Panc1 (cell line): Measurements from ENCODE around the gene MEMO1. TPM values are rescaled to one million over a fixed set of nuclear protein-coding genes. Genes with fewer than 3 reads are reported as not detected.
A peak's percentile ranks its signal among the peaks of the same experiment; 100 is the strongest.

ENCODE experiments used
- ATAC-seq: fragments of 200-7000 bp; cut with Tn5 transposase; 2 replicates; pipeline ENCODE4 v1.9.1; 2020; ENCODE audit warnings: mild to moderate bottlenecking, moderate library complexity
- Bru-seq: library from RNA; stranded (reverse); fragments of 400-500 nt; gene quantifications from one replicate; lab custom pipeline; 2021; lab: Mats Ljungman, UMichigan
- BruChase-seq, 2 experiments: library from RNA; stranded (reverse); fragments of 400-500 nt; gene quantifications; one replicate each; lab custom pipeline; 2021; lab: Mats Ljungman, UMichigan
- BruUV-seq: library from RNA; stranded (reverse); fragments of 400-500 nt; replicated peaks from 2 replicates; lab custom pipeline; 2021; lab: Mats Ljungman, UMichigan
- CTCF ChIA-PET: fragments of 300-600 bp; sonication (Branson Sonifier 250); formaldehyde crosslinking; loops from one replicate; lab custom pipeline; 2022; ENCODE audit warnings: antibody characterized with exemption; lab: Charles Lee
- POLR2A ChIA-PET: fragments of 300-600 bp; sonication (Branson Sonifier 250); formaldehyde crosslinking; loops from one replicate; lab custom pipeline; 2022; ENCODE audit warnings: antibody characterized with exemption; lab: Charles Lee
- DNase-seq: peaks from one replicate; pipeline ENCODE4 v3.0.0-alpha.2; 2010; ENCODE audit warnings: low read depth, low spot score
- H3K27ac ChIP-seq: 2 replicates; pipeline ENCODE4 v1.5.1; 2011; ENCODE audit warnings: mild to moderate bottlenecking, low read length, inconsistent platforms
- H3K27me3 ChIP-seq: fragments of 200-500 bp; sonication (Bioruptor generic); 2 replicates; pipeline ENCODE4 v1.6.0; 2014; ENCODE audit warnings: low read length, inconsistent platforms; ENCODE audit not compliant: control insufficient read depth, insufficient read depth
- H3K36me3 ChIP-seq: fragments of 200-500 bp; sonication (Bioruptor generic); 2 replicates; pipeline ENCODE4 v1.5.1; 2014; ENCODE audit warnings: inconsistent platforms, mild to moderate bottlenecking, low read length, moderate library complexity; ENCODE audit not compliant: control insufficient read depth, insufficient read depth
- H3K4me1 ChIP-seq: 2 replicates; pipeline ENCODE4 v1.5.1; 2011; ENCODE audit warnings: inconsistent platforms, mild to moderate bottlenecking, low read length, moderate library complexity; ENCODE audit not compliant: control insufficient read depth, insufficient read depth
- H3K4me3 ChIP-seq, 2 experiments: 2 replicates each; pipeline ENCODE4 v1.5.1; 2011 to 2012; ENCODE audit warnings: low read depth in 2 of 2, low read length in 2 of 2, mild to moderate bottlenecking in 2 of 2, inconsistent platforms in 1 of 2, moderate library complexity in 1 of 2
- H3K9me3 ChIP-seq: fragments of 200-500 bp; sonication (Bioruptor generic); 2 replicates; pipeline ENCODE4 v1.5.1; 2014; ENCODE audit warnings: low read depth, mild to moderate bottlenecking, inconsistent platforms, low read length, moderate library complexity; ENCODE audit not compliant: control insufficient read depth, insufficient read depth
- CTCF ChIP-seq: fragments of 450-650 bp; IDR thresholded peaks from 2 replicates; pipeline ENCODE4 v1.5.1; 2017; ENCODE audit warnings: mild to moderate bottlenecking
- POLR2AphosphoS5 ChIP-seq: IDR thresholded peaks from 2 replicates; pipeline ENCODE4 v1.6.1; 2012; ENCODE audit warnings: mild to moderate bottlenecking, low read depth, low read length, moderate library complexity
- REST ChIP-seq, 2 experiments: IDR thresholded peaks; 2 replicates each; pipeline ENCODE4 v1.6.1; 2011 to 2012; ENCODE audit warnings: low read depth in 2 of 2, control low read depth in 1 of 2, low read length in 1 of 2, mild to moderate bottlenecking in 1 of 2, moderate library complexity in 1 of 2; ENCODE audit not compliant: insufficient read depth in 1 of 2
- SIN3A ChIP-seq: IDR thresholded peaks from 2 replicates; pipeline ENCODE4 v1.6.1; 2012; ENCODE audit warnings: low read depth, mild to moderate bottlenecking, low read length, moderate library complexity, borderline replicate concordance; ENCODE audit not compliant: insufficient read depth
- TCF7L2 ChIP-seq: IDR thresholded peaks from 2 replicates; pipeline ENCODE4 v1.6.1; 2011; ENCODE audit warnings: mild to moderate bottlenecking, low read depth, low read length, inconsistent platforms
- in situ Hi-C: cut with HindIII; loops from 2 replicates; pipeline ENCODE4 v1.10.0; 2016; ENCODE audit warnings: low sequenced_read_pairs, low pct_unique_long_range_greater_than_20kb
- intact Hi-C: fragments of 100-400 bp; cut with micrococcal nuclease; formaldehyde crosslinking; loops from one replicate; pipeline ENCODE4 v1.10.0; 2022; ENCODE audit not compliant: unreplicated experiment
- long read RNA-seq: library from polyadenylated mRNA; unstranded; transcript quantifications from one replicate; pipeline ENCODE4 v2.0.0, GENCODE V29; 2021; ENCODE audit not compliant: unreplicated experiment
- polyA plus RNA-seq: library from polyadenylated mRNA; unstranded; fragments of >200 nt; gene quantifications from one replicate; pipeline ENCODE4 v1.2.1, GENCODE V29; 2012; ENCODE audit warnings: missing spikeins; ENCODE audit not compliant: insufficient read length
- total RNA-seq: library from RNA; stranded (reverse); gene quantifications from one replicate; pipeline ENCODE4 v1.2.1, GENCODE V29; 2021; ENCODE audit not compliant: unreplicated experiment

MEMO1 gene
- total RNA-seq = 60.8 TPM
- polyA plus RNA-seq = 37.2 TPM
- percentile 92 among the genes with signal in this experiment for Bru-seq, nascent RNA
- percentile 86 among the genes with signal in this experiment for BruChase-seq, experiment 1, labeled RNA remaining after a 2-hour chase
- percentile 80 among the genes with signal in this experiment for BruChase-seq, experiment 2, labeled RNA remaining after a 6-hour chase
- long read RNA-seq, full-length matches to known transcripts = 54 of 81 reads
- long read RNA-seq, partial matches to known transcripts = 7 of 81 reads
- long read RNA-seq, other reads (novel, unspliced or antisense) = 20 of 81 reads

- intact Hi-C loops (no loop called here), in situ Hi-C loops (no loop called here)
- ChIA-PET POLR2A (interaction anchor here (0.6 to 0.7 kb wide), 2 partner anchors 11 to 218 kb away, joined by 3 to 8 read pairs; no protein-coding TSS in a partner anchor), CTCF (no interaction called here)
- Histone ChIP-seq H3K36me3 (no peaks in the 10 kb centered on the region; the same call in 1 of the 2 replicates), H3K9me3 (no peaks in the 10 kb centered on the region), H3K27me3 (no peaks in the 10 kb centered on the region), H3K27ac (peak within 1 kb of the TSS; percentile 100), H3K4me1 (peaks cover 23% of the 10 kb centered on the region), H3K4me3 (peak within 1 kb of the TSS; percentile 88 to 96)
- DNase-seq (peak; percentile 77), ATAC-seq (peak; percentile 89)
- BruUV-seq = no TSS peak
- TF ChIP-seq POLR2AphosphoS5 = peak; percentile 93
- 0 out of 2 replicates have a peak, but pooled peaks have one; percentile 64 for TF ChIP-seq SIN3A
- no peak for TF ChIP-seq CTCF
- peak in 1 of 2 experiments; percentile 55; a peak in 1 of 4 replicates for TF ChIP-seq REST (IDR thresholded peaks at IDR 0.05; ENCODE audit: insufficient read depth in 1 of 2, low read depth in 2 of 2, low read length in 1 of 2)
- TF ChIP-seq TCF7L2 = no peak
These were observed at the start of gene MEMO1 for GRCh38 chr2:32010670-32011484. MEMO1 (minus strand) TSS chr2:32011008; CDS start chr2:32010247, 761 bp downstream.

GRCh38 chr2:32060266-32060665 is 49.5 kb upstream of the MEMO1 start:
- no TSS peak for BruUV-seq
- Histone ChIP-seq H3K27ac (no peak overlapping the region), H3K4me1 (no peaks in the 10 kb centered on the region; the same call in 1 of the 2 replicates), H3K27me3 (no peaks in the 10 kb centered on the region), H3K9me3 (no peaks in the 10 kb centered on the region), H3K36me3 (no peaks in the 10 kb centered on the region), H3K4me3 (no peak overlapping the region)
- ChIA-PET CTCF (no interaction called here), POLR2A (no interaction called here)
- no peak for ATAC-seq
- in situ Hi-C loops = no loop called here
- intact Hi-C loops = no loop called here
- no peak for TF ChIP-seq CTCF
- TF ChIP-seq TCF7L2 = no peak
- TF ChIP-seq REST (IDR thresholded peaks at IDR 0.05; ENCODE audit: insufficient read depth in 1 of 2, low read depth in 2 of 2, low read length in 1 of 2) = no peak
- no peak for TF ChIP-seq SIN3A
- TF ChIP-seq POLR2AphosphoS5 = no peak
- no peak for DNase-seq
